C4-2B (cell line): Measurements from ENCODE around the gene PLN.

Experiments used
- ZFX ChIP-seq: fragments of 450-650 bp; IDR thresholded peaks from 2 replicates; pipeline ENCODE4 v1.6.1; 2017
- TF ChIP-seq, protein P1 (sequence below): fragments of 450-650 bp; conservative IDR thresholded peaks from 2 replicates; pipeline ENCODE4 v1.5.1; 2017; ENCODE audit warnings: mild to moderate bottlenecking

DNA sequence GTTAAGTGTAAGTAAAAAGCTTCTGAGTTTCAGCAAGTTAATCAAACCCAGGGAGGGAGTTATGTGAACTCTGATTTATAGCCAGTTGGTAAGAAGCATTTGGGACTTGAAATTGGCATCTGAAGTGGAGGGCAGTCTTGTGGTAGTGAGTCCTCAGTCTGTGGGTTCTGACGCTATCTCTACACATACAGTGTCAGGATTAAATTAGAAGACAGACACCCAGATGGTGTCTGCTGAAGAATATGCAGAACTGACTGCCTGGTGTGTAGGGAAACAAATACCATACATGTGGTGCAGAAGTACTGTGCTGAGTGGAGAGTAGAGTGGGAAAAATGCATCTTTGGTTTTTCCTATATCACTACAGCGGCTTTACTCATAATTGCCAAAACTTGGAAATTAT is 43.5 kb upstream of the PLN start:
- TF ChIP-seq, protein P1, sequence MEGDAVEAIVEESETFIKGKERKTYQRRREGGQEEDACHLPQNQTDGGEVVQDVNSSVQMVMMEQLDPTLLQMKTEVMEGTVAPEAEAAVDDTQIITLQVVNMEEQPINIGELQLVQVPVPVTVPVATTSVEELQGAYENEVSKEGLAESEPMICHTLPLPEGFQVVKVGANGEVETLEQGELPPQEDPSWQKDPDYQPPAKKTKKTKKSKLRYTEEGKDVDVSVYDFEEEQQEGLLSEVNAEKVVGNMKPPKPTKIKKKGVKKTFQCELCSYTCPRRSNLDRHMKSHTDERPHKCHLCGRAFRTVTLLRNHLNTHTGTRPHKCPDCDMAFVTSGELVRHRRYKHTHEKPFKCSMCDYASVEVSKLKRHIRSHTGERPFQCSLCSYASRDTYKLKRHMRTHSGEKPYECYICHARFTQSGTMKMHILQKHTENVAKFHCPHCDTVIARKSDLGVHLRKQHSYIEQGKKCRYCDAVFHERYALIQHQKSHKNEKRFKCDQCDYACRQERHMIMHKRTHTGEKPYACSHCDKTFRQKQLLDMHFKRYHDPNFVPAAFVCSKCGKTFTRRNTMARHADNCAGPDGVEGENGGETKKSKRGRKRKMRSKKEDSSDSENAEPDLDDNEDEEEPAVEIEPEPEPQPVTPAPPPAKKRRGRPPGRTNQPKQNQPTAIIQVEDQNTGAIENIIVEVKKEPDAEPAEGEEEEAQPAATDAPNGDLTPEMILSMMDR: no peak
- TF ChIP-seq ZFX: no peak
